HCT116 (cell line): ENCODE results near the gene CCDC198. TPM values are rescaled to one million over a fixed set of nuclear protein-coding genes. Genes with fewer than 3 reads are reported as not detected.

Experiments
- ATAC-seq: fragments of 200-7000 bp; cut with Tn5 transposase; 2 replicates; pipeline ENCODE4 v1.9.1; 2020; ENCODE audit warnings: mild to moderate bottlenecking, moderate library complexity
- BruUV-seq: library from RNA; stranded (reverse); fragments of 400-500 nt; replicated peaks from 2 replicates; lab custom pipeline; 2021; lab: Mats Ljungman, UMichigan
- CTCF ChIA-PET: fragments of 300-600 bp; sonication (Branson Sonifier 250); formaldehyde crosslinking; loops from one replicate; lab custom pipeline; 2021; ENCODE audit warnings: antibody characterized with exemption; lab: Charles Lee
- POLR2A ChIA-PET: fragments of 300-600, 350-600 bp; sonication (Branson Sonifier 250); formaldehyde crosslinking; loops from one replicate; lab custom pipeline; 2021; ENCODE audit warnings: antibody characterized with exemption; lab: Charles Lee
- RAD21 ChIA-PET, 2 experiments: fragments of 300-600 bp; sonication (Branson Sonifier 250); formaldehyde crosslinking; loops; one replicate each; lab custom pipeline; 2023; ENCODE audit warnings: low total read pairs in 2 of 2; ENCODE audit not compliant: uncharacterized antibody in 2 of 2, unreplicated experiment in 2 of 2, low non-redundant PET in 1 of 2; lab: Charles Lee
- DNase-seq: peaks from one replicate; pipeline ENCODE4 v3.0.0-alpha.2; 2010; ENCODE audit warnings: low read depth, low spot score
- H2AFZ ChIP-seq: fragments of 200-600 bp; shearing (Covaris generic), sonication (generic); 2 replicates; pipeline ENCODE4 v1.6.1; 2017; ENCODE audit warnings: low read depth, mixed run types, mixed read lengths, antibody characterized with exemption, low read length; ENCODE audit not compliant: poor library complexity, severe bottlenecking
- H3K27ac ChIP-seq: 2 replicates; pipeline ENCODE4 v1.5.1; 2012; ENCODE audit warnings: low read depth, low read length
- H3K27me3 ChIP-seq: fragments of 200-600 bp; sonication (generic); 2 replicates; pipeline ENCODE4 v1.6.1; 2016; ENCODE audit warnings: mixed run types, low read length, mixed read lengths; ENCODE audit not compliant: insufficient read depth
- H3K36me3 ChIP-seq, 2 experiments: fragments of 200-500 bp in 1 of 2; fragments of 200-600 bp in 1 of 2; sonication (Bioruptor generic) in 1 of 2; sonication (generic) in 1 of 2; 2 replicates each; pipeline versions ENCODE4 v1.5.1 to v1.6.1; 2014 to 2016; ENCODE audit warnings: low read length in 2 of 2, inconsistent platforms in 1 of 2, mixed read lengths in 1 of 2, mixed run types in 1 of 2; ENCODE audit not compliant: insufficient read depth in 2 of 2, control insufficient read depth in 1 of 2
- H3K4me1 ChIP-seq, 2 experiments: fragments of 200-600 bp in 1 of 2; sonication (generic) in 1 of 2; 2 replicates each; pipeline versions ENCODE4 v1.5.1 to v1.6.1; 2012 to 2017; ENCODE audit warnings: low read length in 2 of 2, inconsistent platforms in 1 of 2, mild to moderate bottlenecking in 1 of 2, mixed read lengths in 1 of 2, mixed run types in 1 of 2, moderate library complexity in 1 of 2; ENCODE audit not compliant: insufficient read depth in 2 of 2, control insufficient read depth in 1 of 2
- H3K4me2 ChIP-seq: fragments of 200-600 bp; sonication (generic); 2 replicates; pipeline ENCODE4 v1.6.1; 2017; ENCODE audit warnings: mixed run types, low read length, mixed read lengths
- H3K4me3 ChIP-seq, 2 experiments: fragments of 200-600 bp in 1 of 2; sonication (generic) in 1 of 2; replicated peaks in 1 of 2; 2 replicates each; pipeline ENCODE4 v1.5.1; 2011 to 2016; ENCODE audit warnings: low read length in 2 of 2, control low read depth in 1 of 2, low read depth in 1 of 2, mild to moderate bottlenecking in 1 of 2, mixed read lengths in 1 of 2, mixed run types in 1 of 2
- H3K79me2 ChIP-seq: fragments of 200-600 bp; sonication (generic); 2 replicates; pipeline ENCODE4 v1.6.1; 2017; ENCODE audit warnings: mild to moderate bottlenecking, mixed run types, low read length, moderate library complexity, mixed read lengths; ENCODE audit not compliant: insufficient read depth
- H3K9ac ChIP-seq: fragments of 200-600 bp; sonication (generic); 2 replicates; pipeline ENCODE4 v1.6.1; 2016; ENCODE audit warnings: low read length, mixed read lengths
- H3K9me2 ChIP-seq: fragments of 200-600 bp; sonication (generic), shearing (Covaris generic); 2 replicates; pipeline ENCODE4 v1.6.1; 2017; ENCODE audit warnings: mixed run types, mild to moderate bottlenecking, moderate library complexity; ENCODE audit not compliant: insufficient read depth
- H3K9me3 ChIP-seq, 2 experiments: fragments of 200-500 bp in 1 of 2; fragments of 200-600 bp in 1 of 2; sonication (Bioruptor generic) in 1 of 2; sonication (generic) in 1 of 2; 2 replicates each; pipeline ENCODE4 v1.6.1; 2014 to 2017; ENCODE audit warnings: low read length in 2 of 2, mixed read lengths in 2 of 2, inconsistent platforms in 1 of 2, low read depth in 1 of 2, mild to moderate bottlenecking in 1 of 2, mixed run types in 1 of 2, moderate library complexity in 1 of 2; ENCODE audit not compliant: control insufficient read depth in 1 of 2, insufficient read depth in 1 of 2
- H4K20me1 ChIP-seq: fragments of 200-600 bp; sonication (generic), shearing (Covaris generic); 2 replicates; pipeline ENCODE4 v1.6.1; 2017; ENCODE audit warnings: mixed run types, mild to moderate bottlenecking, moderate library complexity; ENCODE audit not compliant: insufficient read depth
- ATF3 ChIP-seq: IDR thresholded peaks from 2 replicates; pipeline ENCODE4 v1.6.1; 2012
- CEBPB ChIP-seq: IDR thresholded peaks from 2 replicates; pipeline ENCODE4 v1.6.1; 2012; ENCODE audit warnings: low read depth
- FOSL1 ChIP-seq: IDR thresholded peaks from 2 replicates; pipeline ENCODE4 v1.6.1; 2012; ENCODE audit warnings: low read depth
- POLR2AphosphoS5 ChIP-seq: IDR thresholded peaks from 2 replicates; pipeline ENCODE4 v1.6.1; 2011; ENCODE audit warnings: mild to moderate bottlenecking, low read depth, low read length, moderate library complexity
- REST ChIP-seq: IDR thresholded peaks from 2 replicates; pipeline ENCODE4 v1.6.1; 2012; ENCODE audit warnings: low read depth
- SIN3A ChIP-seq: IDR thresholded peaks from 2 replicates; pipeline ENCODE4 v1.6.1; 2012; ENCODE audit warnings: low read depth
- SP1 ChIP-seq: IDR thresholded peaks from 2 replicates; pipeline ENCODE4 v1.6.1; 2012; ENCODE audit warnings: low read depth
- intact Hi-C: fragments of 100-400 bp; cut with micrococcal nuclease; formaldehyde crosslinking; loops from 2 replicates; pipeline ENCODE4 v1.10.0; 2022
- total RNA-seq: library from RNA; stranded (reverse); gene quantifications from one replicate; pipeline ENCODE4 v1.2.1, GENCODE V29; 2021; ENCODE audit not compliant: unreplicated experiment
- TF ChIP-seq, protein P1 (sequence below): IDR thresholded peaks from 2 replicates; pipeline ENCODE4 v1.6.1; 2011; ENCODE audit warnings: mild to moderate bottlenecking, low read length, moderate library complexity; ENCODE audit not compliant: insufficient replicate concordance; ENCODE audit errors: extremely low read depth
- TF ChIP-seq, protein P2 (sequence below), 3 experiments: fragments of 200-600 bp in 1 of 3; sonication (generic) in 1 of 3; IDR thresholded peaks in 2 of 3; conservative IDR thresholded peaks in 1 of 3; 2 replicates each; pipeline ENCODE4 v1.5.1; 2012 to 2017; ENCODE audit warnings: low read depth in 2 of 3, low read length in 2 of 3, antibody characterized with exemption in 1 of 3, borderline replicate concordance in 1 of 3, control low read depth in 1 of 3, mild to moderate bottlenecking in 1 of 3, mixed read lengths in 1 of 3, mixed run types in 1 of 3, moderate library complexity in 1 of 3; ENCODE audit not compliant: insufficient read depth in 1 of 3

The CCDC198 gene
- total RNA-seq, 1 experiment from 2014 or later: not detected

GRCh38 chr14:57482120-57482519 is 11.5 kb downstream of the CCDC198 start:
- intact Hi-C loops: no loop called here
- DNase-seq: no peak
- no peaks in the 10 kb centered on the region for H3K4me1 ChIP-seq
- H2AFZ ChIP-seq: no peak overlapping the region
- H3K27ac ChIP-seq: no peak overlapping the region
- H3K4me3 ChIP-seq: no peak overlapping the region
- TF ChIP-seq, protein P1, sequence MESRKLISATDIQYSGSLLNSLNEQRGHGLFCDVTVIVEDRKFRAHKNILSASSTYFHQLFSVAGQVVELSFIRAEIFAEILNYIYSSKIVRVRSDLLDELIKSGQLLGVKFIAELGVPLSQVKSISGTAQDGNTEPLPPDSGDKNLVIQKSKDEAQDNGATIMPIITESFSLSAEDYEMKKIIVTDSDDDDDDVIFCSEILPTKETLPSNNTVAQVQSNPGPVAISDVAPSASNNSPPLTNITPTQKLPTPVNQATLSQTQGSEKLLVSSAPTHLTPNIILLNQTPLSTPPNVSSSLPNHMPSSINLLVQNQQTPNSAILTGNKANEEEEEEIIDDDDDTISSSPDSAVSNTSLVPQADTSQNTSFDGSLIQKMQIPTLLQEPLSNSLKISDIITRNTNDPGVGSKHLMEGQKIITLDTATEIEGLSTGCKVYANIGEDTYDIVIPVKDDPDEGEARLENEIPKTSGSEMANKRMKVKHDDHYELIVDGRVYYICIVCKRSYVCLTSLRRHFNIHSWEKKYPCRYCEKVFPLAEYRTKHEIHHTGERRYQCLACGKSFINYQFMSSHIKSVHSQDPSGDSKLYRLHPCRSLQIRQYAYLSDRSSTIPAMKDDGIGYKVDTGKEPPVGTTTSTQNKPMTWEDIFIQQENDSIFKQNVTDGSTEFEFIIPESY: no peak
- TF ChIP-seq, protein P2, sequence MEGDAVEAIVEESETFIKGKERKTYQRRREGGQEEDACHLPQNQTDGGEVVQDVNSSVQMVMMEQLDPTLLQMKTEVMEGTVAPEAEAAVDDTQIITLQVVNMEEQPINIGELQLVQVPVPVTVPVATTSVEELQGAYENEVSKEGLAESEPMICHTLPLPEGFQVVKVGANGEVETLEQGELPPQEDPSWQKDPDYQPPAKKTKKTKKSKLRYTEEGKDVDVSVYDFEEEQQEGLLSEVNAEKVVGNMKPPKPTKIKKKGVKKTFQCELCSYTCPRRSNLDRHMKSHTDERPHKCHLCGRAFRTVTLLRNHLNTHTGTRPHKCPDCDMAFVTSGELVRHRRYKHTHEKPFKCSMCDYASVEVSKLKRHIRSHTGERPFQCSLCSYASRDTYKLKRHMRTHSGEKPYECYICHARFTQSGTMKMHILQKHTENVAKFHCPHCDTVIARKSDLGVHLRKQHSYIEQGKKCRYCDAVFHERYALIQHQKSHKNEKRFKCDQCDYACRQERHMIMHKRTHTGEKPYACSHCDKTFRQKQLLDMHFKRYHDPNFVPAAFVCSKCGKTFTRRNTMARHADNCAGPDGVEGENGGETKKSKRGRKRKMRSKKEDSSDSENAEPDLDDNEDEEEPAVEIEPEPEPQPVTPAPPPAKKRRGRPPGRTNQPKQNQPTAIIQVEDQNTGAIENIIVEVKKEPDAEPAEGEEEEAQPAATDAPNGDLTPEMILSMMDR (IDR thresholded peaks at IDR 0.05 in 2 of 3, conservative IDR thresholded peaks at IDR 0.05 in 1 of 3; ENCODE audit: borderline replicate concordance in 1 of 3, insufficient read depth in 1 of 3, low read depth in 2 of 3, low read length in 2 of 3): no peak
- no peak for TF ChIP-seq CEBPB
- TF ChIP-seq, all 23 proteins: peak for 0
- Histone ChIP-seq H3K9me2 (no peaks in the 10 kb centered on the region), H3K9me3 (no peaks in the 10 kb centered on the region), H3K27me3 (peaks cover 69% of the 10 kb centered on the region), H3K79me2 (no peaks in the 10 kb centered on the region), H3K9ac (no peak overlapping the region), H3K36me3 (no peaks in the 10 kb centered on the region), H3K4me2 (no peak overlapping the region), H4K20me1 (no peaks in the 10 kb centered on the region)
- no TSS peak for BruUV-seq
- ChIA-PET CTCF (interaction anchor here (1.2 kb wide), 1 partner anchor 12 kb away, joined by 3 read pairs; no protein-coding TSS in a partner anchor), POLR2A (no interaction called here), RAD21 (no interaction called here)
- no peak for ATAC-seq

DNA sequence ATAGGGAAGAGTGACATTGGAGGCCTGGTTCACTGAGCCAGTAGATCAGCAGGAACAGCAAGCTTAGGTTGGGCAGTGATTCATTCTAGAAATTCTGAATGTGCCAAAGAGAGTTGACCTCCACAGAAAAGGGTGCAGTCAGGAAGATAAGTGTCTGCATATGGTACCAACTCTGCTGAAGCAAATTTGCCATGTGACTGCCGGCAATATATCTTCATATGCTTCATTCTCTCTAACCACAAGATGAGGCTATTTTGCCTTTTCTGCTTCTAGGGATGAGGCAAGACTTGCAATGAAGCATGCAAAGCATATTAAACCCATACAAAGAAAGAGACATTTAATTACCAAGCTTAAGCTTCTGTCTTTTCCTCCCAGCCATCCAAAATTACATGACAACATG is 13.6 kb downstream of the CCDC198 start:
- POLR2A ChIA-PET: no interaction called here
- ATAC-seq: no peak
- TF ChIP-seq REST: no peak
- no peak for TF ChIP-seq FOSL1
- TF ChIP-seq, protein P1: no peak
- no peak for TF ChIP-seq SP1
- TF ChIP-seq POLR2AphosphoS5: no peak
- no peak for TF ChIP-seq ATF3
- TF ChIP-seq SIN3A: no peak

More for the DNA sequence above, 13.6 kb downstream of the CCDC198 start:
- BruUV-seq: no TSS peak
- intact Hi-C loops: no loop called here
- no peak overlapping the region for H3K27ac ChIP-seq
- no peaks in the 10 kb centered on the region for H3K79me2 ChIP-seq
- no peak overlapping the region for H3K4me3 ChIP-seq
- no peak overlapping the region for H3K9ac ChIP-seq
- no peak overlapping the region for H2AFZ ChIP-seq
- H3K27me3 ChIP-seq: peaks cover 64% of the 10 kb centered on the region
- no peak for DNase-seq
- CTCF ChIA-PET: no interaction called here
- H3K9me3 ChIP-seq: no peaks in the 10 kb centered on the region
- no peaks in the 10 kb centered on the region for H4K20me1 ChIP-seq
- H3K36me3 ChIP-seq: no peaks in the 10 kb centered on the region
- RAD21 ChIA-PET: no interaction called here
- H3K9me2 ChIP-seq: no peaks in the 10 kb centered on the region
- no peaks in the 10 kb centered on the region for H3K4me1 ChIP-seq
- no peak overlapping the region for H3K4me2 ChIP-seq
